Suppressor macrophage treated with lipopolysaccharide for 1 hour (primary cell): ENCODE measurements around the gene KLHL26.

Experiments used
- DNase-seq, 3 donors: peaks; one replicate each; pipeline ENCODE4 v3.0.0-alpha.2; 2020 to 2022

KLHL26 gene

DNA sequence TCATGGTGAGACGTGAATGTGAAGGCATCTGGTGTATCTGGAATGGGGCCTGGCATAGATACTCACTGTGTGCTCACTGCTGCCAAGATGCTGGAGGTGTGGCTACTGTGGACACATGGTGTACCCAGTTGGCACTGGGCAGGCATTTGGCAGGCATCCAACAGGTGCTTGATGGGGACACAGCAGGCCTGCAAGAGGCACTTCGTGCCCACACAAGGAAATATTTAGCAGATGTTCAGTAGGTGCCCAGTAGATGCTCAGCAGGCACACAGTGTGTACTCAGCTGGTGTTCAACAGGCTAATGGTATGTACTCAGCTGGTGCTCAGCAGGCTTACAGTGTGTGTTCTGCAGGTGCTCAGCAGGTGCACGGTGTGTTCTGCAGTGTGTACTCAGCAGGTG, 60.9 kb downstream of the KLHL26 start:
- DNase-seq, result no peak

DNA sequence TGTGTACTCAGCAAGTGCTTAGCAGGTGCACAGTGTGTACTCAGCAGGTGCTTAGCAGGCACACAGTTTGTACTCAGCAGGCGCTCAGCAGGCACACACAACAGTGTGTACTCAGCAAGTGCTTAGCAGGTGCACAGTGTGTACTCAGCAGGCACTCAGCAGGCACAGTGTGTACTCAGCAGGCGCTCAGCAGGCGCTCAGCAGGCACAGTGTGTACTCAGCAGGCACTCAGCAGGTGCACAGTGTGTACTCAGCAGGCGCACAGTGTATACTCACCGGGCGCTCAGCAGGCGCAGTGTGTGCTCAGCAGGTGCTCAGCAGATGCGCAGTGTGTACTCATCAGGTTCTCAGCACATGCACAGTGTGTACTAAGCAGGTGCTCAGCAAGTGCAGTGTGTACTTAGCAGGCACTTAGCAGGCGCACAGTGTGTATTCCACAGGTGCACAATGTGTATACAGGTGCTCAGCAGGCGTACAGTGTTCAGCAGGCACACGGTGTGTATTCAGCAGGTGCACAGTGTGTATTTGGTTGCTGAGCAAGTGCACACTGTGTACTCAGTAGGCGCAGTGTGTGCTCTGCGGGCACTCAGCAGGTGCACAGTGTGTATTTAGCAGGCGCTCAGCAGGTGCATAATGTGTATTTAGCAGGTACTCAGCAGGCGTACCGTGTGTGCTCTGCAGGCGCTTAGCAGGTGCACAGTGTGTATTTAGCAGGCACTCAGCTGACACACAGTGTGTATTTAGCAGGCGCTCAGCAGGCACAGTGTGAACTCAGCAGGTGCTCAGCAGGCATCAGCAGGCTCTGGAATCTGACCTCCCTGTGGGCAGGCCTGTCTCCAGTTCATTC, 61.7 kb downstream of the KLHL26 start:
- no peak for DNase-seq

DNA sequence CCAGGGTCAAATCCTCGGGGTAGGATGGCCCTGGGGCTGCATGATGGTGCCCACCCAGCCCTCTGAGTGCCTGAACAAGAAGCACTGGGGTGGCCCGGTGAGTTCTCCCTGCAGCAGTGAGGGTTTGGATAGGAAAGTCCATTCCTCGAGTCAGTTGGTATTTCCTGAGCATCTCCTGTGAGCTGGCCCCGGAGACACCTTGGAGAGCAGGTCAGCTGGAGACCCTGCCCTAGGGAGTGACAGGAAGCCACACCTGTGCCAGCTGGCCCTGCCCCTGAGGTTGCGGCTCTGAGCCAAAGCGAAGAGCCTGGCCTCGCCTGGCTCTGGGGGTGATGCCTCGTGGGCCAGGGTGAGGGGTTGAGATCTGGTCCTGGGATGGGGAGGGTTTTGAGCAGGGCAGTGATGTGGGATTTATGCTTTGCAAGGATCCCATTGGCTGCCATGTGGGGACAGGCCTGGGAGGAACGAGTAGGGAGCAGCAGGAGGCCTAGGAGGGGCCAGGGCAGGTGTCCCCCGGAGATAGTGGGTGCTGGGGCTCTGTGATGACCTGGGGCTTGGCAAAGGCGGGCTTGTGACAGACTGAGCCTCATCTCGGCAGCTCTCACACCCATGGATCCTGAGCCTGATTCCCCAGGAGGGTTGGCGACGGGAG, 62.7 kb downstream of the KLHL26 start:
- DNase-seq, result no peak

- peak; percentile 48 to 71 (median 56) for DNase-seq
Observed at GRCh38 chr19:18700501-18701249, 63.8 kb downstream of the KLHL26 start.

DNA sequence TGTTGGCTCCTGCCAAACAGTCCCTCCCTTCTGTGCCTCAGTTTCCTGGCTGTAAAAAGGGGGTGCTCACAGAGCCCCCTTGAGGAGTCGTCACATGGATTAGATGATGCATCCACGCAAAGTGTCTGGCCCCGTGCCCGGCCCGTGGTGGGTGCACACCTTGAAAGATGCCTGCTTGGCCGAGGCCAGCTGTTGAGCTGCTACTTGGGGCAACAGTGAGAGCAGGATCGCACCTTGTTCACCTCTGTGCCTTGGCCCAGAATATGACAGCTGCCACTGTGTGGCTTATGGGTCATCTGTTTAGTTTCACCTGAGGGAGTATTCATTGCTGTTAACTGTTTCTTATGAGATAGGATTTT, 64.4 kb downstream of the KLHL26 start:
- no peak for DNase-seq

DNA sequence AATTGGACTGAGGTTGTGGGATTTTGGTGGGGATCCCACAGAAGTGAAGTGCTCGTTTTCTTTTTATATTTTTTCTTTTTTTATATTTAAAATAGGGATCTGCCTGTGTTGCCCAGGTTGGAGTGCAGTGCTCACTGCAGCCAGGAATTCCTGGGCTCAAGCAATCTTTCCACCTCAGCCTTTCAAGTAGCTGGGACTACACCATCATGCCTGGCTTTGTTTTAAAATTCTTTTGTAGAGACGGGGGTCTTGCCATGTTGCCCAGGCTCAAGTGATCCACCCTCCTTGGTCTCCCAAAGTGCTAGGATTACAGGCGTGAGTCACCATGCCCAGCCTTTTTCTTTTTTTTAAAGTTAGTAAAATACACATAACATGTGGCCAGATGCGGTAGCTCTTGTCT, 67.2 kb downstream of the KLHL26 start:
- no peak for DNase-seq

- DNase-seq, result no peak
Observed at GRCh38 chr19:18704971-18705370, 68.1 kb downstream of the KLHL26 start.

DNA sequence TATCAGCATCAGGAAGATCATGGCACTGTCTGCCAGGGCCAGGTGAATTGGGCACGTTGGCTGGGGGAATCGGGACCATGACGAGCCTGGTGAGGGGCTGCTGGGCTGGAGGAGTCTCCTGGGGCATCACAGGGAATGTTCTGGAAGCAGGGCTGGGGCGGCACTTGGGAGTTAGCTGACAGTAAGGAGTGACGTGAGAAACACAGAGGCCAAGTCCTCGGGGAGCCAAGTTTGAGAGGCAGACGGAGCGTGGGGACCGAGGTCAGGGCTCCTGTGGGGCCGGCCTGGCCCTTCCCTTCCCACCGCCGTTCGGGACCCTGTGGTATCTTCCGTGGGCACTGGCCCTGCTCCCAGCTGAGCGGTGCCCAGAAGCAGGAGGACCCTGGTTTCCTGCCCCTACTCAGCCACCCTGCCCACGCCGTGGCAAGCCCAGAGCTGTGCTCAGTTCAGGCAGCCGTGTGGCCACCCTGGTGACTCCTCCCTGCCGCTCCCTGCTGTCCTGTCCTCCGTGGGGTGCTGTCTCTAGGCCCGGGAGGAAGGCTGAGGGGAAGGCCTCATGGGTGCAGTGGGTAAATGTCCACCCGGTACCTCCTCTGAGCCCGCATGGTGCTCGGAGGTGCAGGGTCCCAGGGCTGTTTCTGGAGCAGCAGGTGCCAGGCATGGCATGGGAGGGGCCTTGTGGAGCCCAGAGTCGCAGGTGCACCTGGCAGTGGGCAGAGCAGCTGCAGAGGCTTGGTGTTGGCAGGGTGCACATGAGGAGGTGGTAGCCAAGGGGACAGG, 71.8 kb downstream of the KLHL26 start:
- no peak for DNase-seq

DNA sequence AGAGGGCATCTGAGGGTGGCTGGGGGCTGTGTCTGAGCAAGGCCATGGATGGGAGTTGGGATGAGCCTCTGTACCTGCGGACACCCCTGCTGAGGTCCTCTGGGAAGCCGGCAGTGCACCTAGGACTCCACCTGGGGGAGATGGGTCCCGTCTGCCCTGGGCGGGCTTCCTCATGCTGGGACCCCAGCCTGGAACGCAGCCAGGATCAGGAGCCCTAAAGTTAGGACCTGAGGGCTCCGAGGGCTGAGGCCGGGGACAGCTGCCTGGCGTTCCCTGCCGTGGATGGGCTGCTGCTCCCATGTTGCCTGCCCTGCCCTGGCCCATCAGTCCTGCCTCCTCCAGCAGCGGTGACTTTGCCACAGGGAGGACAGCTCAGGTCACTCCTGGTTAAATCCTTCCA, 72.7 kb downstream of the KLHL26 start:
- no peak for DNase-seq

DNA sequence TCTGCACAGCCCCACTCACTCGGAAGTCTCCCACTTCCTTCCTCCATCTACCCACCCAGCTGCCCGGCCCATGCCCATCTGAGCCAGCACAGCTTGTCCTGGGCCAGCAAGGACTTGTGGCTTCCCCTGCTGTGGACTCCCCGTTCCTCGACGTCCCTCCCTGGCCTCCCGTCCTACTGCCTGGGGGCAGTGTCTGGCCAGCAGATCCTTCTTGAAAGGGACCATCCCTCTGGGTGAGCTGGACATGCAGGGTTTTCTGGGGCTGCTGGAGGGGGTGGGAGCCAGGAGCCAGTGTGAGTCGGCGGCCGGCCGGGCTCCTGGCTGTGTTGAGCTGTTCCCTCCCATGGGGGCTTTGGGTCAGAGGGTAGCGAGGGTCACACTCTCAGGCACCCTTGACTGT, 73.4 kb downstream of the KLHL26 start:
- peak in 1 of 3 donors; percentile 8 for DNase-seq

DNA sequence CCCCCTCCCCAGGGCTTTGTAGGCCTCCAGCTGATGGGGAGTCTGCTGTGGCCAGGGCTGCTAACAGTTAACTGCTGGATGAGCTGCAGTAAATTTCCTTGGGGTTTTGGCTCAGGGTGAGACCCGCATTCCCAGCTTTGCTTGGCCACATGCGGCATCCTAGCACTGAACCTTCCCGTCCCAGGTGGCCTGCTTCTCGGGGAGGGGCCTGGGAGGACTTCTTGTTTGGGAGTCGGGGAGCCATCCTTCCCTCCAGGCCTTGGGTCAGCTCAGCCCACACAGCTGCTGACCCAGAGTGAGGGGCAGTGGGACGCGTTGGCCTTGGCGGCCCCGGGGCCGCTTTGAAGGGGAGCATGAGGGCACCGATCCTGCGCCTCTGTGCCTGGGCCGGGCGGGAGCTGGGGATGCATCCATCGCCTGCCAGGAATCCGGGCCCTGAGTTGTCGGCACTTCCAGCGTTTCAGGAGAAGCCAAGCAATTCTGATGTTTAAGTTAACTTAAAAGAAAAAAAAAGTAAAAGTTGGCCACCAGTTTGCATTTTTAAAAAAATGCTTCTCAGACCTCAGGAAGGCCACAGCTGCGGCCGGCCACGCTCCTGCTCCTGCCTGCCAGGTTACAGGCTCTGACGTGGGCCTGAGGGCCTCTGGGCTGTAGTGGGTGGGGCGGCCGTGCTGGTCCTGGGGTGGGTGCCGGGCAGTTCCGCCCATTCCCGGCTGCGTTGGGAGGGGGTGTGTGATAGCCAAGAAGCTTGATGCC, 74.3 kb downstream of the KLHL26 start:
- DNase-seq, result no peak

DNA sequence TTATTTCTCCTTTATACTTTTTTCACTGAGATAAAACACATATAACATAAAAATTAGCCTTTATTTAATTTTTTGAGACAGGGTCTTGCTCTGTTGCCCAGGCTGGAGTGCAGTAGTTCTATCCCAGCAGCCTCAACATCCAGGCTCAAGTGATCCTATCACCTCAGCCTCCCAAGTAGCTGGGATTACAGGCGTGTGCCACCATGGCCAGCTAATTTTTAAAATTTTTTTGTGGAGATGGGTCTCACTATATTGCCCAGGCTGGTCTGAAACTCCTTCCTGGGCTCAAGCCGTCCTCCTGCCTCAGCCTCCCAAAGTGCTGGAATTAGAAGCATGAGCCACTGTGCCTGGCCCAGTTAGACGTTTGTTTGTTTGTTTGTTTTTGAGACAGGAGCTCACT, 75.1 kb downstream of the KLHL26 start:
- DNase-seq, result no peak

DNA sequence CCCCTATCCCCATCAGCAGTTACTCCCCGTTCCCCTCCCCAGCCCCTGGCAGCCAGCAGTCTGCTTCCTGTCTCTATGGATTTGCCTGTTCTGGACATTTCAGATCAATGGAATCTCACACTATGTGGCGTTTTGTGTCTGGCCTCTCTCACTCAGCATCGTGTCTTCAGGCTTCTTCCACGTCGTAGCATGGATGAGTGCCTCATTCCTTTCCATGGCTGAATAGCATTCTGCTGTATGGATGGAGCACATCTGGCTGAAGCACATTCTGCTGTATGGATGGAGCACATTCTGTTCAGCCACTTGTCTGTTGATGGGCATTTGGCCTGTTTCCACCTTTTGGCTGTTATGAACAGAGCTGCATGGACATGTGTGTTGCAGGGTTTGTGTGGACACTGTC, 76.2 kb downstream of the KLHL26 start:
- no peak for DNase-seq

- no peak for DNase-seq
Observed at GRCh38 chr19:18713550-18714117, 76.8 kb downstream of the KLHL26 start.

DNA sequence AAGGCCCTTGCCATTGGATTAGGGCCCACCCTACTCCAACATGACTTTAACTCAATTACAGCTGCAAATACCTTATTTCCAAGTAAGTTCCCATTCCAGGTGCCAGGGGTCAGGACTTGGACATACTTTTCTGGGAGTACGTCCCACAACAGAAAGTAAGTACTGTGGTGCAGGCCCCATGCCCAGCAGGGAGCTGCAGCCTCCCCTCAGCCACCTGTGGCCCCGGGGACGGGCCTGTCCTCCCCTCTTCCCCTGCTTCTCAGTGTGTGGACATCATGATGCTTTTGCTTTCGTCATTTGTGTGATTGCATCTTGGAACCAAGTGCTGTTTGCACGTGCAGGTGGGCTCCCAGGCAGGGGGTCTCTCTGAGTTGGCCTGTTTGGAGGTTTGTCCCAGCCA, 78.6 kb downstream of the KLHL26 start:
- DNase-seq, result no peak

DNA sequence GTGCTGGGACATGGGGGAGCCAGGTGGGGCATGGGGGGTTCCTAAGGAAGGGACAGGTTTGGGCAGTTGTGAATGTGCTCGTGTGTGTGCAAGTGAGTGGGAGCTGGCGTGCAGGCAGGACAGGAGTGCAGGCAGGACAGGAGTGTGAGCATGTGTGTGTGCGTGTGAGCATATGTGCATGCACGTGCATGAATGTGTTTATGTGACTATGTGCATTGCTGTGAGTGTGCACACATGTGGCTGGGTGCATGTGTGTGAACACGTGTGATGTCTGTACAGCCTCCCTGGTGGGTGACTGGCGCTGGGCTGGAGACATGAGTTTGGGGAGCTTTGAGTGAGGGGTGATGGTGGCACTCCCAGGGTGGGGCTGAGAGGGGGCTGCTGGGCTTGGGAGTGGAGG, 80.0 kb downstream of the KLHL26 start:
- DNase-seq, result no peak

DNA sequence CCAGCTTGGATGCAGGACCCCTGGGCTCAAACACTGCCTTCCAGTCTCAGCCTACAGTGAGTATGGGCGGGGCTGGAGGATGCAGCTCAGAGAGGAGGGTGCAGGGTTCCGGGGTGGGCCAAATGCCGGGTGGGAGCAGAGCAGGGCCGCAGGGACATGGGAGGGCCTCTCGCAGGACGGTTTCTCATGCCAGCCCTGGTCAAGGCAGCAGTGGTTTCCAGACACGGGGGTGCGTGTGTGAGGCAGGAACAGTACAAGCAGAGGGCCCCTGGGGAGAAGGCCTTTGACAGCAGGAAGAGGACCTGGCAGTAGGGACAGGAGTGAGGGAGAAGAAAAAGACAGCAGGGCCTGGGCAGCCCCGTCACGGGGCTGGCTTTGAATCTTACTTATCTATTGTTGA, 80.8 kb downstream of the KLHL26 start:
- no peak for DNase-seq

DNA sequence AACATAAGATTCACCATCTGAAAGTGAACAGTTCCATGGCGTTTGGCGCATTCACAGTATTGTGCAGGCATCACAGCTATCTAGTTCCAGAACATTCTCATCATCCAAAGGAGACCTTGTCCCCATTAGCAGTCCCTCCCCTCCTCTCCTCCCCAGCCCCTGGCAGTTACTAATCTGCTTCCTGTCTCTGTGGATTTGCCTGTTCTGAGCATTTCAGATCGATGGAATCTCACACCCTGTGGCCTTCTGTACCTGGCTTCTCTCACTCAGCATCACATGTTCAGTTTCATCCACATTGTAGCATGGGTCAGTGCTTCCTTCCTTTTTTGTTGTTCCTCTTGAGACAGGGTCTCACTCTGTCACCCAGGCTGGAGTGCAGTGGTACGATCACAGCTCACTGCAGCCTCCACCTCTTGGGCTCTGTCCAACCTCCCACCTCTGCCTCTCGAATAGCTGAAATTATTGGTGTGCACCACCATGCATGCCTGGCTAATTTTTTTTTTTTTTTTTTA, 81.2 kb downstream of the KLHL26 start:
- DNase-seq, result peak in 1 of 3 donors; percentile 10

DNA sequence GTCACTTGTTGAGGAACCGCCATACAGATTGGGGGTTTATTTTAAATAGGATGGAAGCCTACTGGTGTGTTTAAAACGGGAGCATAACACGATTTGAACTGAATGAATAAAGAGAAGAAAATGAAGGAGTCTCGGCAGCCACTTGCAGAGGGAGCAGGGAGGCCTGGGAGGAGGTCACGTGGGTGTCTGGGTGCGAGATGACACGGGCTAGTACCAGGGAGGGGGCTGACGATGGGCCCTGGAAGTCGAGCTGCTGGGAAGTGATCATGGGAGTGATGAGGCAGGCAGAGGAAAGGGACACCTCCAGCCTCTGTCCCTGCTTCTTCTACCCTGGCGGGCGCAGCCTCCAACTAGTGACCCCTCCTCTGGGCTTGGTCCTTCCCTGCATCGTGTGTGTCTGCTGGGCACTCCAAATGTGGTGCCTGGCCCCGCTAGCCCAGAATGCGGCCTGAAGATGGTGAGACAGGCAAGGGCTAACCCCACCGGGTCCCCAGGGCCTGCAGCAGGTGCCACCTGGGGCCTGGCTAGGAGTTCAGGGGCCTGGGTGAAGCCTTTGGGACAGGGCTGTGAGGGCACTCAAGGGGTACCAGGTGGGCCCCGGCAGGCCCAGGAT, 82.1 kb downstream of the KLHL26 start:
- no peak for DNase-seq

DNA sequence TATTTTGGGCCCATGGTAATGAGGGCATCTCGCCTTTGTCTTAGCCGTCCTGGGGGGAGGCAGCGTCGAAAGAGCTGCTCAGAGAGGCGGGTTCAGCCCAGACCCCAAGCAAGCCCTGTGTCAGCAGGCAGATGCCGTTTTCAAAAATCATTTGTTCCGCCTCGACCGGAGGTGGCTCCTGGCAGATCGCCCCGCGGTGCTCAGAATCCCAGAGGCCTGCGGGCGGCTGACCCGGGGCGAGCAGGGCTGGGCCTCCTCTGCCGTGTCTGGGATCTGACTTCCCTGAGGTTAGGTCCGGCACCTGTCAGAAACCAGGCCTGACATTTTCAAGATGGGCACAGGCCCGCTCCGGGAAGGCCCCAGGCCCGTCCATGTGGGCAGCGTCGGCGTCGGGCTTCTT, 82.7 kb downstream of the KLHL26 start:
- DNase-seq, result no peak
